HT-29 (cell line): ENCODE measurements around the gene PFKFB3. TPM values are rescaled to one million over a fixed set of nuclear protein-coding genes. Genes with fewer than 3 reads are reported as not detected.
"Not testable (repeated sequence)": the region's sequence is repeated elsewhere in the genome, so short reads cannot be mapped to it uniquely, and the experiment has no call there.

ENCODE experiments used
- DNase-seq: peaks from one replicate; pipeline ENCODE4 v3.0.0-alpha.2; 2015; ENCODE audit warnings: low spot score
- total RNA-seq: library from RNA; depleted of rRNA; stranded (reverse); fragments of >200 nt; shearing (Covaris generic); gene quantifications from 2 replicates; pipeline ENCODE4 v1.2.3, GENCODE V29; 2014

PFKFB3 gene
- total RNA-seq, 1 experiment from 2014 or later, result 15.2 TPM

GRCh38 chr10:6272126-6272525 is 69.4 kb downstream of the PFKFB3 start:
- DNase-seq, result no peak

DNA sequence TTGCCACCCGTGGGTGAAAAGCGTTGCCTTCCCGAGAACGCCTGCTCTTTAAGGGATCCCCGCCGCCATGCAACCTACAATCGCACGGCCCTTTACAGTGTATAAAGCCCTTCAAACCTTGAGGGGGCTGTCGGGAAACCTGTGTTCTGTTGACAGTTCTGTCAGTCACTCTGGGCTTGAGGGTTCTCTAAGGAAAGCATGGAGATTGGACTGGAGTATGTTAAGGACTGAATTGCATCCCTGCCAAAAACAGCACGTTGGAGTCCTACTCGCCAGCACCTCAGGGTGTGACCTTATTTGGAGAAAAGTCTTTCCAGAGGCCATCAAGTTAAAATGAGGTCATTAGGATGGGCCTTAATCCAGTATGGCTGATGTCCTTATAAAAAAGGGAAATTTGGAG is 70.6 kb downstream of the PFKFB3 start:
- no peak for DNase-seq

- DNase-seq, result no peak
These were observed 71.3 kb downstream of the PFKFB3 start for GRCh38 chr10:6274040-6274439.

- DNase-seq, result no peak
These were observed 71.8 kb downstream of the PFKFB3 start for GRCh38 chr10:6274484-6274883.

- peak; percentile 86 for DNase-seq
These were observed 72.6 kb downstream of the PFKFB3 start for GRCh38 chr10:6275022-6275997.

- no peak for DNase-seq
These were observed 73.6 kb downstream of the PFKFB3 start for GRCh38 chr10:6276356-6276755.

DNA sequence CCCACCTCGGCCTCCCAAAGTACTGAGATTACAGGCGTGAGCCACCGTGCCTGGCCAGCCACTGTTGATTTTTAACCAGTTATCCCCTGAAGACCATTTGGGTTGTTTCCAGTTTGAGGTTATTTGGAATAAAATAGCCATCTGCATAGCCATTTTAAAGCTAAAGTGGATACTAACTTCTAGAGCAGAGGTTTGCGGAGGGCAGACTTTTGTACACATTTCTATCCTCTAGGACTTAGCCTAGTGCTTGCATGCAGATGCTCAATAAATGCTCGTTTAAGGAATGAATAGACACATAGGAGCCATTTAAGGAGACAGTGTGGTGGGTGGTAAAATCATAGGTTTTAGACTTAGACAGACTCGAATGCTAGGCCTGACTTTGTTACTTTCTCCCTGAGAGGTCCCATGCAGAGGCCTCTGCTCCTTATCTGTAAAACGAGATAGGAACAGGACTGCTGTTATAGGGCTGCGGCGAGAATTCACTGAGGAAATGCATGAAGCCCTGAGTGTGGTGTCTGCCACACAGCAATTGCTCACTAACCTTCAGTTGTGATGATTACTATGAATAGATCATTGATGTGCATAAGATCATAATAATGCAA is 75.9 kb downstream of the PFKFB3 start:
- DNase-seq, result no peak

- peak; percentile 82 for DNase-seq
These were observed 77.0 kb downstream of the PFKFB3 start for GRCh38 chr10:6279540-6280267.

- no peak for DNase-seq
These were observed 77.6 kb downstream of the PFKFB3 start for GRCh38 chr10:6280291-6280690.

DNA sequence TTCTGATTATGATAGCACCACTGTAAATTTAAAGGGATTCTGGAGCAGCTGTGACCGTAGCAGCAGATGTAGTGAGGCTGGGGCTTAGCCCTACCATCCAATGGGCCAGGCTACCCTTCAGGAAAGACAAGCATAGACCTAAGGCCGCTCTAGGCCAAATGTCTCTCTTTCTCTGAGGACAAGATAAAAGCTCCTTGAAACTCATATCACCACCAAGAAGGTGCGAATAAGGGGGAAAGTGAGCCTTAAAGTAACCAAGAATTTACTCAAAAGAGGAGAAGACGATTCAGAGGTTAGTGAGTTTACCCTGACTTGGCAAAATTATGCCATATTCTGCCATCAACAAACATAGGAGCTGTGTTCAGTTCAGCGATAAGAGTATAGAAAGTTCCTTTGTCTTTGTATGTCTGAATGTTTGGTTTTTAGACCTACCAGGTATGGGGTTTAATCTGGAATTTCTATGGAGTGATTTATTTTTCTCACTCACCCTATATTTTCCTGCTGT is 79.8 kb downstream of the PFKFB3 start:
- DNase-seq, result no peak

GRCh38 chr10:6283655-6284054 is 80.9 kb downstream of the PFKFB3 start:
- DNase-seq, result no peak

- peak; percentile 2 for DNase-seq
These were observed 87.9 kb downstream of the PFKFB3 start for GRCh38 chr10:6290621-6291020.

- DNase-seq, result no peak
These were observed 90.0 kb downstream of the PFKFB3 start for GRCh38 chr10:6292741-6293151.

DNA sequence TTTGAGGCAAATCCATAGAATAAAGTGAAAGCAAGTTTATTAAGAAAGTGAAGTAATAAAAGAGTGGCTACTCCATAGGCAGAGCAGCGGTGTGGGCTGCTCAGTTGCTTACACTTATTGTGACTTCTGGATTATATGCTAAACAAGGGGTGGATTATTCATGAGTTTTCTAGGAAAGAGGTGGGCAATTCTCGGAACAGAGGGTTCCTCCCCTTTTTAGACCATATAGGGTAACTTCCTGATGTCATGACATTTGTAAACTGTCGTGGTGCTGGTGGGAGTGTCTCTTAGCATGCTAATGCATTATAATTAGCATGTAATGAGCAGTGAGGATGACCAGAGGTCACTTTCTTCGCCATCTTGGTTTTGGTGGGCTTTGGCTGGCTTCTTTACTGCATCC is 93.7 kb downstream of the PFKFB3 start:
- DNase-seq, result not testable (repeated sequence)

DNA sequence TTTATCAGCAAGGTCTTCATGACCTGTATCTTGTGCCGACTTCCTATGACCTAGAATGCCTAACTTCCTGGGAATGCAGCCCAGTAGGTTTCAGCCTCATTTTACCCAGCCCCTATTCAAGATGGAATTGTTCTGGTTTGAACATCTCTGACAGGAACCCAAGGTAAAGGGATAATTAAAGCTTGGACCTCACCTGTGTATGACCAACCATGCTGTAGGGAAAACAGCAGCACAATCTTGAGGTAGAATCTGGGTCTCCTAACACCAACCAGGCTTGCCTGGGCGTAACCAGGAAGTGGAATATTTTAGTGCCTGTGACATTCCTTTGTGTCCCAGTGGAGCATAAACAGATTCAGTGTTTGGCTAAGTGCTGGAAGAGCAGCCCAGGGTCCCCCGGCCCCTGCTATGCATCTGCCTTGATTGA is 94.1 kb downstream of the PFKFB3 start:
- DNase-seq, result peak; percentile 60

DNA sequence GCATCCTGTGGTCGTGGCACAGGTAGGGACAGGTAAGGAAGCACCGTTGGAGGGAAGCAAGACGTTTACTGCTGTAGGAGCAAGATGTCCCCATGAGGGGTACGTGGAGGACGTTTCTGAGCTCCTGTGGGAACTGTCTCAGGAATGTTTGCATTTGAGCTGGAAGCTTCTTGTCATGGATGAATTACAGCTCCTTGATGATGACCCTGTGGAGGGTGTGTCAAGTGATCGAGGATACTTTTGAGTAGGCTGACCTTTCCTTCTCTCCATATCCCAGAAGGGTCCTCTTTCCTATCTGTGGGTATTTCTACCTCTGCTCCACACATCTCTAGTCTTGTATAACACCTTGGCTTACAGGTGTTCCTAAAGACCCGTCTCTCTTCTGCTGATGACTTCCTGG is 94.8 kb downstream of the PFKFB3 start:
- no peak for DNase-seq

GRCh38 chr10:6297951-6298381 is 95.2 kb downstream of the PFKFB3 start:
- peak; percentile 38 for DNase-seq

- no peak for DNase-seq
These were observed 95.7 kb downstream of the PFKFB3 start for GRCh38 chr10:6298428-6298827.

GRCh38 chr10:6299234-6299633 is 96.5 kb downstream of the PFKFB3 start:
- DNase-seq, result peak; percentile 66

GRCh38 chr10:6299743-6300105 is 97.0 kb downstream of the PFKFB3 start:
- no peak for DNase-seq

DNA sequence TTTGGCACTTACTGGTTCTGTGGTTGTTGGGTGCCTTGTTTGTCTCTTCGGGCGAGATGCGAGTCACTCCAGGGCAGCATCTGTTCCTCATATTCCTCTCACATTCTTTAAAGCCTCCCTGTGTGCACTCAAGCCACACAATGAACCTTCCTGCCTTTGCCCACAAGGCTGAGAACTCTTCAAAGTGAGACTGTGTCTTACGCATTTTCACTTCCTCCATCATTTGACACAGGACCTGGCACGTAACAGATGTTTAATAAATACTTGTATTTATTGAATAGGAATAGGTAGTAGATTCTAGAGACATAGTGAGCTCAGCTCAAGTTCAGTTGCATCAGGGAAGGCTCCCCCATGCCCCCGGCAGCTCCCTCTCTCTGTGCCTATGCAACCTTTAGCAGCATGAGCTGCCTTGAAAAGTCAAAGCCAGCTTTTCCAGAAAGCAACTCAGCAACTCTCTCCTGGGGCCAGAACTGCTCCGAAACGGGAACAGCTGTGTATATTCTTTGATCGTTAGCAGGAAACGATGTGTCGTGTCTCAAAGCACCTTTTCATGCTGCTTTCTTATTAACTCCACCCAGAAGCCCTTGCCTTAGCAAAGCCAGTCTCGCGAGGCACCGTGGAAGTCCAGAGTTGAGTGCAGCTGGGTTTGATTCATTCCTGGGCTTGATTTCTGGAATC is 97.5 kb downstream of the PFKFB3 start:
- DNase-seq, result peak; percentile 51
